Dedifferentiated amniotic fluid mesenchymal stem cell (primary cell): ENCODE results near the gene FBL.
A peak's percentile ranks its signal among the peaks of the same experiment; 100 is the strongest.
"Not testable (repeated sequence)": the region's sequence is repeated elsewhere in the genome, so short reads cannot be mapped to it uniquely, and the experiment has no call there.

ENCODE experiments used
- DNase-seq: peaks from one replicate; pipeline ENCODE4 v3.0.0-alpha.2; 2016; ENCODE audit errors: extremely low spot score

The FBL gene

GRCh38 chr19:39824143-39825092 is 21.8 kb downstream of the FBL start:
- DNase-seq: peak; percentile 88

- DNase-seq: no peak
Observed at GRCh38 chr19:39823686-39824085, 22.5 kb downstream of the FBL start.

GRCh38 chr19:39820696-39821095 is 25.5 kb downstream of the FBL start:
- no peak for DNase-seq

- DNase-seq: no peak
Observed at GRCh38 chr19:39819786-39820185, 26.4 kb downstream of the FBL start.

GRCh38 chr19:39818626-39819097 is 27.5 kb downstream of the FBL start:
- no peak for DNase-seq

GRCh38 chr19:39817888-39818561 is 28.2 kb downstream of the FBL start:
- DNase-seq: no peak

- no peak for DNase-seq
Observed at GRCh38 chr19:39816287-39817048, 29.7 kb downstream of the FBL start.

GRCh38 chr19:39814595-39814994 is 31.6 kb downstream of the FBL start:
- DNase-seq: no peak

- DNase-seq: not testable (repeated sequence)
Observed at GRCh38 chr19:39814111-39814510, 32.1 kb downstream of the FBL start.

GRCh38 chr19:39813264-39813993 is 32.8 kb downstream of the FBL start:
- no peak for DNase-seq

GRCh38 chr19:39811064-39811463 is 35.1 kb downstream of the FBL start:
- no peak for DNase-seq

GRCh38 chr19:39810424-39810823 is 35.8 kb downstream of the FBL start:
- DNase-seq: no peak

GRCh38 chr19:39809368-39809767 is 36.8 kb downstream of the FBL start:
- DNase-seq: no peak

- not testable (repeated sequence) for DNase-seq
Observed at GRCh38 chr19:39808688-39809087, 37.5 kb downstream of the FBL start.

- no peak for DNase-seq
Observed at GRCh38 chr19:39807846-39808364, 38.3 kb downstream of the FBL start.

- no peak for DNase-seq
Observed at GRCh38 chr19:39805104-39805503, 41.1 kb downstream of the FBL start.

GRCh38 chr19:39802958-39803357 is 43.2 kb downstream of the FBL start:
- DNase-seq: no peak

- DNase-seq: no peak
Observed at GRCh38 chr19:39797083-39797482, 49.1 kb downstream of the FBL start.

- DNase-seq: no peak
Observed at GRCh38 chr19:39796000-39796498, 50.1 kb downstream of the FBL start.

GRCh38 chr19:39795001-39795400 is 51.2 kb downstream of the FBL start:
- no peak for DNase-seq

- DNase-seq: peak; percentile 81
Observed at GRCh38 chr19:39792999-39793546, 53.1 kb downstream of the FBL start.
